HAP-1 (cell line): ENCODE measurements around the gene SERP1.

Experiments used
- DNase-seq, 2 experiments: peaks; one replicate each; pipeline ENCODE4 v3.0.0-alpha.2; 2016 to 2020; ENCODE audit warnings: low spot score in 2 of 2
- H3K27me3 ChIP-seq: fragments of 250-450 bp; sonication (Bioruptor Pico); 2 replicates; pipeline ENCODE4 v1.5.1; 2020; ENCODE audit warnings: low read depth, mild to moderate bottlenecking, moderate library complexity
- H3K36me3 ChIP-seq: fragments of 250-450 bp; sonication (Bioruptor Pico); replicated peaks from 2 replicates; pipeline ENCODE4 v1.5.1; 2020; ENCODE audit warnings: mild to moderate bottlenecking
- H3K4me1 ChIP-seq: fragments of 250-450 bp; sonication (Bioruptor Pico); 2 replicates; pipeline ENCODE4 v1.5.1; 2020; ENCODE audit warnings: mild to moderate bottlenecking
- H3K4me3 ChIP-seq: fragments of 250-450 bp; sonication (Bioruptor Pico); 2 replicates; pipeline ENCODE4 v1.5.1; 2020; ENCODE audit warnings: mild to moderate bottlenecking, moderate library complexity
- H3K9me3 ChIP-seq: fragments of 250-450 bp; sonication (Bioruptor Pico); 2 replicates; pipeline ENCODE4 v1.5.1; 2020; ENCODE audit warnings: mild to moderate bottlenecking, moderate library complexity
- in situ Hi-C: fragments of 300-500 bp; cut with MboI; formaldehyde crosslinking; loops from 3 replicates; pipeline ENCODE4 v1.14.3; 2020; ENCODE audit warnings: low sequenced_read_pairs, inconsistent platforms, mixed read lengths

SERP1 gene

GRCh38 chr3:150547045-150547741, 897 bp upstream of the SERP1 start:
- Histone ChIP-seq H3K4me1 (peaks cover 29% of the 10 kb centered on the region), H3K27me3 (no peaks in the 10 kb centered on the region), H3K9me3 (no peaks in the 10 kb centered on the region), H3K4me3 (peak overlapping the region; percentile 66), H3K36me3 (peaks cover 26% of the 10 kb centered on the region)
- in situ Hi-C loops: loop anchor here (5.0 to 25.0 kb wide), 3 partner anchors 55 to 615 kb away; partner anchors contain the start of gene SELENOT
- no peak for DNase-seq

GRCh38 chr3:150545419-150546225, 674 bp downstream of the SERP1 start:
- Histone ChIP-seq H3K4me3 (peak overlapping the region; percentile 66), H3K27me3 (no peaks in the 10 kb centered on the region), H3K9me3 (no peaks in the 10 kb centered on the region), H3K4me1 (peaks cover 31% of the 10 kb centered on the region), H3K36me3 (peaks cover 23% of the 10 kb centered on the region)
- in situ Hi-C loops: loop anchor here (5.0 to 25.0 kb wide), 3 partner anchors 57 to 617 kb away; partner anchors contain the start of gene SELENOT
- DNase-seq: peak in 1 of 2 experiments; percentile 53

GRCh38 chr3:150544726-150545125, 1.6 kb downstream of the SERP1 start:
- DNase-seq: no peak
- H3K9me3 ChIP-seq: no peaks in the 10 kb centered on the region
- H3K27me3 ChIP-seq: no peaks in the 10 kb centered on the region
- in situ Hi-C loops: loop anchor here (5.0 to 25.0 kb wide), 3 partner anchors 58 to 618 kb away; partner anchors contain the start of gene SELENOT
- peaks cover 31% of the 10 kb centered on the region for H3K4me1 ChIP-seq
- H3K4me3 ChIP-seq: peak overlapping the region; percentile 66
- H3K36me3 ChIP-seq: peaks cover 23% of the 10 kb centered on the region

GRCh38 chr3:150544041-150544440, 2.3 kb downstream of the SERP1 start:
- H3K9me3 ChIP-seq: no peaks in the 10 kb centered on the region
- DNase-seq: no peak
- H3K36me3 ChIP-seq: peaks cover 23% of the 10 kb centered on the region
- no peaks in the 10 kb centered on the region for H3K27me3 ChIP-seq
- H3K4me3 ChIP-seq: no peak overlapping the region
- H3K4me1 ChIP-seq: peaks cover 31% of the 10 kb centered on the region
- in situ Hi-C loops: loop anchor here (25.0 kb wide), 2 partner anchors 318 to 618 kb away; no protein-coding TSS in a partner anchor

- in situ Hi-C loops: loop anchor here (25.0 kb wide), 2 partner anchors 319 to 619 kb away; no protein-coding TSS in a partner anchor
- H3K27me3 ChIP-seq: no peaks in the 10 kb centered on the region
These were observed 2.8 kb downstream of the SERP1 start for GRCh38 chr3:150543531-150543930.

GRCh38 chr3:150543128-150543527, 3.2 kb downstream of the SERP1 start:
- H3K27me3 ChIP-seq: no peaks in the 10 kb centered on the region
- peaks cover 23% of the 10 kb centered on the region for H3K36me3 ChIP-seq
- H3K4me1 ChIP-seq: peaks cover 36% of the 10 kb centered on the region
- H3K9me3 ChIP-seq: no peaks in the 10 kb centered on the region
- no peak for DNase-seq
- in situ Hi-C loops: loop anchor here (25.0 kb wide), 2 partner anchors 319 to 619 kb away; no protein-coding TSS in a partner anchor
- no peak overlapping the region for H3K4me3 ChIP-seq

More at GRCh38 chr3:150543531-150543930, 2.8 kb downstream of the SERP1 start:
- Histone ChIP-seq H3K4me1 (peaks cover 33% of the 10 kb centered on the region), H3K9me3 (no peaks in the 10 kb centered on the region), H3K4me3 (no peak overlapping the region), H3K36me3 (peaks cover 23% of the 10 kb centered on the region)
- no peak for DNase-seq

- in situ Hi-C loops: loop anchor here (25.0 kb wide), 2 partner anchors 321 to 621 kb away; no protein-coding TSS in a partner anchor
- no peak for DNase-seq
- Histone ChIP-seq H3K36me3 (peaks cover 21% of the 10 kb centered on the region), H3K9me3 (no peaks in the 10 kb centered on the region), H3K4me1 (peaks cover 32% of the 10 kb centered on the region), H3K27me3 (no peaks in the 10 kb centered on the region), H3K4me3 (no peak overlapping the region)
These were observed 5.3 kb downstream of the SERP1 start for GRCh38 chr3:150540991-150541390.

GRCh38 chr3:150540297-150540696, 6.0 kb downstream of the SERP1 start:
- DNase-seq: no peak
- peaks cover 32% of the 10 kb centered on the region for H3K4me1 ChIP-seq
- H3K4me3 ChIP-seq: no peak overlapping the region
- no peaks in the 10 kb centered on the region for H3K9me3 ChIP-seq
- H3K27me3 ChIP-seq: no peaks in the 10 kb centered on the region
- in situ Hi-C loops: loop anchor here (25.0 kb wide), 2 partner anchors 322 to 622 kb away; no protein-coding TSS in a partner anchor
- peaks cover 18% of the 10 kb centered on the region for H3K36me3 ChIP-seq

- in situ Hi-C loops: loop anchor here (25.0 kb wide), 2 partner anchors 324 to 624 kb away; no protein-coding TSS in a partner anchor
- H3K36me3 ChIP-seq: peaks cover 10% of the 10 kb centered on the region
- no peak overlapping the region for H3K4me3 ChIP-seq
- H3K4me1 ChIP-seq: peaks cover 21% of the 10 kb centered on the region
- DNase-seq: peak in 1 of 2 experiments; percentile 34
- H3K9me3 ChIP-seq: no peaks in the 10 kb centered on the region
- H3K27me3 ChIP-seq: no peaks in the 10 kb centered on the region
These were observed 7.7 kb downstream of the SERP1 start for GRCh38 chr3:150538324-150539208.

- in situ Hi-C loops: loop anchor here (25.0 kb wide), 2 partner anchors 327 to 627 kb away; no protein-coding TSS in a partner anchor
- Histone ChIP-seq H3K4me1 (peaks cover 7% of the 10 kb centered on the region; the same call in 1 of the 2 replicates), H3K36me3 (no peaks in the 10 kb centered on the region), H3K27me3 (no peaks in the 10 kb centered on the region), H3K9me3 (no peaks in the 10 kb centered on the region), H3K4me3 (no peak overlapping the region)
- no peak for DNase-seq
These were observed 11.1 kb downstream of the SERP1 start for GRCh38 chr3:150535204-150535603.

GRCh38 chr3:150531775-150532174, 14.5 kb downstream of the SERP1 start:
- Histone ChIP-seq H3K4me3 (no peak overlapping the region), H3K36me3 (no peaks in the 10 kb centered on the region), H3K9me3 (no peaks in the 10 kb centered on the region), H3K4me1 (peaks cover 7% of the 10 kb centered on the region), H3K27me3 (no peaks in the 10 kb centered on the region)
- DNase-seq: no peak
- in situ Hi-C loops: loop anchor here (25.0 kb wide), 2 partner anchors 331 to 631 kb away; no protein-coding TSS in a partner anchor

GRCh38 chr3:150528354-150528797, 17.9 kb downstream of the SERP1 start:
- in situ Hi-C loops: loop anchor here (25.0 kb wide), 2 partner anchors 334 to 634 kb away; no protein-coding TSS in a partner anchor
- Histone ChIP-seq H3K36me3 (no peaks in the 10 kb centered on the region), H3K4me3 (no peak overlapping the region)

More at GRCh38 chr3:150528354-150528797, 17.9 kb downstream of the SERP1 start:
- no peaks in the 10 kb centered on the region for H3K9me3 ChIP-seq
- DNase-seq: no peak
- H3K27me3 ChIP-seq: no peaks in the 10 kb centered on the region
- H3K4me1 ChIP-seq: peaks cover 7% of the 10 kb centered on the region
